Islet of Langerhans (tissue), 1 donor: Measurements from ENCODE around the gene CDC42BPB.
"Not testable (repeated sequence)": the region's sequence is repeated elsewhere in the genome, so short reads cannot be mapped to it uniquely, and the experiment has no call there.

Experiments
- FAIRE-seq: peaks from one replicate; lab custom pipeline; 2011; peaks lifted over from hg19 to GRCh38; lab: Jason Lieb, UNC

CDC42BPB gene

GRCh38 chr14:102928412-102929240 lies 128.7 kb downstream of the CDC42BPB start:
- FAIRE-seq: no peak

- no peak for FAIRE-seq
Observed at GRCh38 chr14:102927878-102928411, 129.4 kb downstream of the CDC42BPB start.

GRCh38 chr14:102927346-102927877 lies 129.9 kb downstream of the CDC42BPB start:
- FAIRE-seq: no peak

DNA sequence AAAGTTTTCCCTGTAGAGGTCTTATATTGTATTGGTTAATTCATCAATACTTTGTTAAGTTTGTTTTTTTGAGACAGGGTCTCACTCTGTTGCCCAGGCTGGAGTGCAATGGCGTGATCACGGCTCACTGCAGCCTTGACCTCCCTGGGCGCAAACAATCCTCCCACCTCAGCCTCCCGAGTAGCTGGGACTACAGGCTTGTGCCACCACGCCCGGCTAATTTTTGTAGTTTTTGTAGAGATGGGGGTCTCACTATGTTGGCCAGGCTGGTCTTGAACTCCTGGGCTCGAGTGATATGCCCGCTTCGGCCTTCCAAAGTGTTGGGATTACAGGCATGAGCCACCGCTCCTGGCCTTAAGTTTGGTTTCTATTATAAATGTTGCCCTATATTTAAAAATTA lies 130.5 kb downstream of the CDC42BPB start:
- not testable (repeated sequence) for FAIRE-seq

DNA sequence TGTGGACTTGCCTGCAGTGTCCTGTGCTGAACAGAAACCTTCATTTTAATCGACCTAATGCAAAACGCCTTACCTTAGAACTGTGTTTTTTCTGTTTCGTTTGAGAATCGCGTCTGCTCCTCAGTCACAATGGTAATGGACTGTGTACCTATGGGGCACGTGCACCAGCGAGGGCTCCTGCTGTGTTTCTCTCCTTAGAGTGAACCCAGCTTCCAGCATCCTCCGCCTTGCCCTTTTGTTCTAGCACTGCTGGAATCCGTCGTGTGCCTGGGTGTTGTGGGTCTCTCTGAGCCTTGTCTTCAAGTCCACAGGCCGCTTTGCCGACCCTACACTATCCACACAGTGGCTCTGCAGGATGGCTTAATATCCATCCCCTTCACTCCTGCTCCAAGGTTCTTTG lies 131.2 kb downstream of the CDC42BPB start:
- no peak for FAIRE-seq

GRCh38 chr14:102925646-102926045 lies 131.7 kb downstream of the CDC42BPB start:
- FAIRE-seq: no peak

DNA sequence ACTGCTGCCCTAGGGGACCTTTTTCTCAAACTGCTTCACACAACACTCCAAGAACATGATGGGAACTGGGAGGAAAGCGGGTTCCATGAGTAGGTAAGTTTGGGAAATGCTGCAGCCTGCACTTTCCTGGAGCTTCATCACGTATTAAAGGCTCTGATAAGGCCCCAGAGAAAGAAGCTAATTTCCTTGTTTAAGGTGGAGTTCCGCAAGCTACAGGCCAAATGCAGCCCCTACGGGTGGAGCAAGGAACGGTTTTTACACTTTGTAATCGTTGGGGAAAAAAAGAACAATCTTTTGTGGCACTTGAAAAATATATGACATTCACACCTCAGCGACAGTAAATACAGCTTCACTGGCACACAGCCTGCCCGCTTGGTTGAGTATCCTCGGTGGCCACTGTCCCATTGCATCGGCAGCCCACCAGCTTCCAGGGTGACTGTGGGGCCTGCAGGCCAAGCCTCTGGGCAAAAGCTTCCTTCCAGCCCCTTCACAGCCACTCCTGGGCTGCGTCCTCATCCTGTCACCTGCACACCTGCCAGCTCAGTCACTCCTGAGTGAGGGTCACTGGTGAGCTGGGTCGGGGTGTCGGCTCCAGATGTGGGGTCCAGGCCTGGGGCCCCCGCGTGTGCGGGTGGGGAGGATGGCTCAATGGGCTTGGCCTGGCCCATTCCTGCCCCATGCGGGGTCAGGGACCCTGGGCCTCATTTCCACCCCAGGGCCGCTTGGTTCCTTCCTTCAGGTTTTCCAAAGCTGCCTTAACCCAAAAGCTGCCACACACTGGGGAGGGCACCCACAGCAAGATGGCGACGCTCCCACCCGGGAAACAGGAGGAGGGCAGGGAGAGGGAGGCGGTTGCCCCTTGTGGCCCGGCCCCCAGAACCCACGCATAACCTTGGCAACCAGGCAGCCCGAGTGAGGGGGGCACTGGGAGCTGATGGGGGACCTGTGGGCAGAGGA lies 132.4 kb downstream of the CDC42BPB start:
- no peak for FAIRE-seq

- no peak for FAIRE-seq
Observed at GRCh38 chr14:102923925-102924486, 133.3 kb downstream of the CDC42BPB start.

GRCh38 chr14:102923201-102923924 lies 134.0 kb downstream of the CDC42BPB start:
- no peak for FAIRE-seq

DNA sequence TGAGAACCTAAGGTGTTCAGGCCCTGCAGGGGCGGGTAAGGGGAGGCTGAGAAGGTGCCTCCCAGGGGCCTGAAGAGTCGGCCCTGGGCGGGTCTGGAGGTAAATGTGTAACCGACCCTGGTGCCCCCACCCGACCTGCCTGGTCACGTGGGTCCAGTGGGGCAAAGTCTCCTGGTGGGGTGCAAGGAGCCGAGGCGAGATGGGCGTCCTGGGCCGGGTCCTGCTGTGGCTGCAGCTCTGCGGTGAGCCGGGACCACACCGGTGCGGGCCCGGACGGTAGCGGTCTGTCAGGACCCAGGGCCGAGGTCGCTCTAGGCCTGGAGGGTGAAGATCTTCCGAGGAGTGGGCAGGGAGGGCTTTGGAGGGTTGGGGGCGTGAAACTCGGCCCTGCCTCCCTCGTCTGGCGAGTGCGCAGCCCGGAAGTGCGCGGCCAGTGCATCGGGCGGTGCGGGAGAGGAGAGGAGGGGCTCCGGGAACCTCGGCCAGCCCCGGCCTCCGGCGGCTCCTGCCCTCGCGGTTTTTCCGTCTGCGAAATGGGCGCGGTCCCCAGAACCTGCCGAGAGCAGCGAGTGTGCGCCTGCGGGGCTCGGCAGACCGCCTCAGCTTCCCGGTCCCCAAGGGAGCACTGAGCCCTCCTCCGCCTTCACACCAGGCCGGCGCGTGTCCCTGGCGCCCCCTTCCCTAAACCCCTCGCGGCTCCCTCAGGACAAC lies 134.7 kb downstream of the CDC42BPB start, which contains the start of gene AMN:
TSS of gene AMN (plus strand) at position 174 of the 711 bp plus-strand sequence. CDS start at position 200, 26 bp downstream.
- no peak for FAIRE-seq

GRCh38 chr14:102920998-102921304 lies 136.4 kb downstream of the CDC42BPB start:
- FAIRE-seq: no peak

GRCh38 chr14:102920273-102920997 lies 136.9 kb downstream of the CDC42BPB start:
- no peak for FAIRE-seq

- FAIRE-seq: no peak
Observed at GRCh38 chr14:102918438-102918837, 138.9 kb downstream of the CDC42BPB start.

GRCh38 chr14:102917469-102918211 lies 139.7 kb downstream of the CDC42BPB start:
- FAIRE-seq: no peak

DNA sequence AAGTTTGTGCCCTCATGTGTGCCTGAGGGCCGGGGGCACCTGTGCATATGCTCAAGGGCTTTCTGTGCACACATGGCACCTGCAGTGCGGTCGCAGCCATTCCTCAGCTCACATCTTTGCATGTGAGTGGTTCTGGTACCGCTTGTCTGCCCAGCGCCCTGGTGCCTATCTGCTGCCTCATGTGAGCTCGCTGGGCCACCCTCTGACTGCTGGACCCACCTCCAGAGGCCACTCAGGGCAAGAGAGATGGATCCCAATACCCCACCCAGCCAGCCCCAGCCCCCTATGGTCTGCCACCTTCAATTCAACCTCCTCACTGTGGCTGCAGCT lies 140.3 kb downstream of the CDC42BPB start:
- FAIRE-seq: no peak

GRCh38 chr14:102916347-102917055 lies 140.8 kb downstream of the CDC42BPB start:
- FAIRE-seq: no peak

GRCh38 chr14:102915292-102916110 lies 141.8 kb downstream of the CDC42BPB start:
- no peak for FAIRE-seq
